Measurements from ENCODE around the gene IWS1. TPM values are rescaled to one million over a fixed set of nuclear protein-coding genes. Genes with fewer than 3 reads are reported as not detected.

Gene IWS1
- total and polyA plus RNA-seq, 9 of the 15 experiments (the other 6 are each of a cell fraction or from before 2014, with no cell fraction given): 20.8 to 67.2 (median 46.6) TPM

GRCh38 chr2:127527001-127527804 lies 914 bp upstream of the IWS1 start (continued):
- TF ChIP-seq, protein P1, sequence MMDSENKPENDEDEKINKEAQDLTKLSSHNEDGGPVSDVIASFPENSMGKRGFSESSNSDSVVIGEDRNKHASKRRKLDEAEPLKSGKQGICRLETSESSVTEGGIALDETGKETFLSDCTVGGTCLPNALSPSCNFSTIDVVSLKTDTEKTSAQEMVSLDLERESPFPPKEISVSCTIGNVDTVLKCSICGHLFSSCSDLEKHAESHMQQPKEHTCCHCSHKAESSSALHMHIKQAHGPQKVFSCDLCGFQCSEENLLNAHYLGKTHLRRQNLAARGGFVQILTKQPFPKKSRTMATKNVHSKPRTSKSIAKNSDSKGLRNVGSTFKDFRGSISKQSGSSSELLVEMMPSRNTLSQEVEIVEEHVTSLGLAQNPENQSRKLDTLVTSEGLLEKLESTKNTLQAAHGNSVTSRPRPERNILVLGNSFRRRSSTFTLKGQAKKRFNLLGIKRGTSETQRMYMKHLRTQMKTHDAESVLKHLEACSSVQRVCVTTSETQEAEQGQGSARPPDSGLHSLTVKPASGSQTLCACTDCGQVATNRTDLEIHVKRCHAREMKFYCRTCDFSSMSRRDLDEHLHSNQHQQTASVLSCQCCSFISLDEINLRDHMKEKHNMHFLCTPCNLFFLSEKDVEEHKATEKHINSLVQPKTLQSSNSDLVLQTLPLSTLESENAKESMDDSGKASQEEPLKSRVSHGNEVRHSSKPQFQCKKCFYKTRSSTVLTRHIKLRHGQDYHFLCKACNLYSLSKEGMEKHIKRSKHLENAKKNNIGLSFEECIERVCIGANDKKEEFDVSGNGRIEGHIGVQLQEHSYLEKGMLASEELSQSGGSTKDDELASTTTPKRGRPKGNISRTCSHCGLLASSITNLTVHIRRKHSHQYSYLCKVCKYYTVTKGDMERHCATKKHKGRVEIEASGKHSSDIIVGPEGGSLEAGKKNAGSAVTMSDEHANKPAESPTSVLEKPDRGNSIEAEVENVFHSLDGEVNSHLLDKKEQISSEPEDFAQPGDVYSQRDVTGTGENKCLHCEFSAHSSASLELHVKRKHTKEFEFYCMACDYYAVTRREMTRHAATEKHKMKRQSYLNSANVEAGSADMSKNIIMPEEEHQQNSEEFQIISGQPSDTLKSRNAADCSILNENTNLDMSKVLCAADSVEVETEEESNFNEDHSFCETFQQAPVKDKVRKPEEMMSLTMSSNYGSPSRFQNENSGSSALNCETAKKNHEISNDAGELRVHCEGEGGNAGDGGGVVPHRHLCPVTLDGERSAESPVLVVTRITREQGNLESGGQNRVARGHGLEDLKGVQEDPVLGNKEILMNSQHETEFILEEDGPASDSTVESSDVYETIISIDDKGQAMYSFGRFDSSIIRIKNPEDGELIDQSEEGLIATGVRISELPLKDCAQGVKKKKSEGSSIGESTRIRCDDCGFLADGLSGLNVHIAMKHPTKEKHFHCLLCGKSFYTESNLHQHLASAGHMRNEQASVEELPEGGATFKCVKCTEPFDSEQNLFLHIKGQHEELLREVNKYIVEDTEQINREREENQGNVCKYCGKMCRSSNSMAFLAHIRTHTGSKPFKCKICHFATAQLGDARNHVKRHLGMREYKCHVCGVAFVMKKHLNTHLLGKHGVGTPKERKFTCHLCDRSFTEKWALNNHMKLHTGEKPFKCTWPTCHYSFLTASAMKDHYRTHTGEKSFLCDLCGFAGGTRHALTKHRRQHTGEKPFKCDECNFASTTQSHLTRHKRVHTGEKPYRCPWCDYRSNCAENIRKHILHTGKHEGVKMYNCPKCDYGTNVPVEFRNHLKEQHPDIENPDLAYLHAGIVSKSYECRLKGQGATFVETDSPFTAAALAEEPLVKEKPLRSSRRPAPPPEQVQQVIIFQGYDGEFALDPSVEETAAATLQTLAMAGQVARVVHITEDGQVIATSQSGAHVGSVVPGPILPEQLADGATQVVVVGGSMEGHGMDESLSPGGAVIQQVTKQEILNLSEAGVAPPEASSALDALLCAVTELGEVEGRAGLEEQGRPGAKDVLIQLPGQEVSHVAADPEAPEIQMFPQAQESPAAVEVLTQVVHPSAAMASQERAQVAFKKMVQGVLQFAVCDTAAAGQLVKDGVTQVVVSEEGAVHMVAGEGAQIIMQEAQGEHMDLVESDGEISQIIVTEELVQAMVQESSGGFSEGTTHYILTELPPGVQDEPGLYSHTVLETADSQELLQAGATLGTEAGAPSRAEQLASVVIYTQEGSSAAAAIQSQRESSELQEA (IDR thresholded peaks at IDR 0.05; ENCODE audit: low read depth): no peak
- TF ChIP-seq BMI1 (IDR thresholded peaks at IDR 0.05; ENCODE audit: low read length) (no peak), ZNF12 (CRISPR knock-in tag; IDR thresholded peaks at IDR 0.05) (no peak), KLF1 (tag; IDR thresholded peaks at IDR 0.05) (no peak), ZNF592 (IDR thresholded peaks at IDR 0.05) (0 out of 2 replicates have a peak, but pooled peaks have one; percentile 15), ZNF436 (CRISPR knock-in tag; IDR thresholded peaks at IDR 0.05) (no peak), XRCC5 (IDR thresholded peaks at IDR 0.05; ENCODE audit: low read depth, low read length) (0 out of 2 replicates have a peak, but pooled peaks have one; percentile 15)
